SH-SY5Y (cell line): ENCODE measurements around the gene PRKCH.

Experiments
- GATA2 ChIP-seq: IDR thresholded peaks from 2 replicates; pipeline ENCODE4 v1.6.1; 2011; ENCODE audit warnings: mild to moderate bottlenecking, low read depth, low read length
- GATA3 ChIP-seq: IDR thresholded peaks from 2 replicates; pipeline ENCODE4 v1.6.1; 2011; ENCODE audit warnings: low read depth, mild to moderate bottlenecking, low read length, moderate library complexity

- no peak for TF ChIP-seq GATA3
- no peak for TF ChIP-seq GATA2
These were observed 2.3 kb upstream of the PRKCH start for GRCh38 chr14:61319086-61319485.
